GM21526 (cell line): ENCODE measurements around the gene NOS1AP.

Experiments
- ATAC-seq: cut with Tn5 transposase; IDR thresholded peaks from one replicate; pipeline ENCODE4 v1.9.1; 2021; ENCODE audit warnings: moderate library complexity; ENCODE audit not compliant: unreplicated experiment, low FRiP score

The NOS1AP gene

GRCh38 chr1:162388083-162388594 lies 318.6 kb downstream of the NOS1AP start:
- no peak for ATAC-seq

DNA sequence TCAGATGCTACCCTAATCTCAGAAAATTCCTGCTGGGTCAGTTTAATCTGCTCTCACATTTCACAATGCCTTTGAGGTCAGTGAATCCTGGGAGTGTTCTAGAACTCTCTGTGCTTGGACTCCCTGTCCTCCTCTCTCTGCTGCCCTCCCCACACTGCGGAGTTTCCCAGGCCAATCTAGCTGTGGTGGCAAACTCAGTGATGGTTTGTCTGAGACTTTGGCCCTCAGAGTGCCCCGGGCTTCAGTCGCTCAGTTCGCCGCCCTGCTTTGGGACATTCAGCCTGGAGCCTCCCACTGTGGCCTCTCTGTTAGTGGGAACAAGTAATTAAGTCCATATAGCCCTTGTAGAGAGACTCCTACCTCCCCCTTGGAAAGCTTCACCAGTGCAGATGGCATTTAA lies 319.1 kb downstream of the NOS1AP start:
- no peak for ATAC-seq

- ATAC-seq: no peak
Measured at GRCh38 chr1:162389021-162389818, 319.7 kb downstream of the NOS1AP start.

- ATAC-seq: no peak
Measured at GRCh38 chr1:162389971-162390370, 320.5 kb downstream of the NOS1AP start.

DNA sequence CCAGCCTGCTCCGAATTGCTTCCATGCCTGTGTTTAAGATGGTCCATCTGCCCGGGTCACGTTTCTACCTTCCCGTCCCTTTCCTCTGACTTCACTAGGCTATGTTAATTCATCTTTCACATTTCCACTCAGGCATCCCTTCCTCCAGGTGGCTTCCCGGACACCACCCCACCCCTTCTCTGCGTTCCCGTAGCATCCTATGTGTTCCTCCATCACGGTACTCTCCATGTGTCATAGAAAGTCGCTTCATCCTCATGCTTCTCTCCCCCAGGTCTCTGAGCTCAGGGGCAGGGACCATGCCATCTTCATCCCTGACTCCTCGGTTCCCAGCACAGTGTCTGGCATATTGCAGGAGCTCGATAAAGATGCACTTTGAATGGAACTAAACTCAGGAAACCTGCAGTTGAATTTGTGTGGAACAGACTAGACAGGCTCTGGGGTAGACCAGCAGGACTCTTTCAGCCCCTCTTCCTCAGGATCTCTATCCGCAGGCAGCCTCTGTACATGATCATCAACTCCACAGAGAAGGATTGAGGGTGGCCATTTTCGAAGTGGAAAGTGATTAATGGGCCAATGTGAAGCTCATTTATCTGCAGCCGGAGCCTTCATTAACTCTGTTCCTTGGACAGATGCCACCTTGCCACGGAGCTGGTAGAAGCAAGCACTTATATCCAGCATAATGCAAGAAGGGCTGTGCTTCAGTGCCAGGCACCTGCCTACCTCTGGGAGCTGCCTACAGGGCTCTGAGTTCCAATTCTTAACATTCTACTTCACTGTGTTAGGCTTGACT lies 321.1 kb downstream of the NOS1AP start:
- ATAC-seq: no peak

DNA sequence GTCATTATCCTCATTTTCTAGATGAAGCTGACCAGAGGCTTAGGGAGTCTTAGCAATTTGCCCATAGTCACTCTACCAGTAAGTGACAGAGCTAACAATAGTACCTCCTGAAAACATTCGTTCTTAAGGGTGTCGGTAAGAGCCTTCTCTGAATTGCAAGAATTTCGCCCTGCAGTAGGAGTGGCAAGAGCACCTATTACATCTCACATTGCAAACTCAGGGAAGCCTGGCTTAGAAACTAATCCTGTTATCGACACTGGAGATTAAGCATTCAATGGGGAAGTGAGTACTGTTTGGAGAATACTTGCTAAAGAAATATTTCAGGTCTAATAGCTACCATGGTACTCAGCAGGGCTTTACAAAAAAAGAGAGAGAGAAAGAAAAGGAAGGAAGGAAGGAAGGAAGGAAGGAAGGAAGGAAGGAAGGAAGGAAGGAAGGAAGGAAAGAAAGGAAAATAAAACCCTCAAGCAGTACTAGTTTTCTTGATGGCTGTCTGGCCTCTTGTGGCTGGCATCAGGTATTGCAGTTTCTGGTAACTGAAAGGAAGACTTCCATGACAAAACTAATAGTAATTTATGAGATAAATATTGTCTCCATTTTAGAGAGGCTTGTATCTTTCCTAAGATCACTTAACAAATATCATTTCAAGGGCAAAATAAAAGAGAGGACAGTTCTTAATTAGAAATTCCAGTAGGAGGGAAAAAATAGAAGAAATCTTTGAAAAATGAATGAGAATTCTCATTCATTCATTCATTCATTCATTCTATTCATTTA lies 322.5 kb downstream of the NOS1AP start:
- no peak for ATAC-seq

DNA sequence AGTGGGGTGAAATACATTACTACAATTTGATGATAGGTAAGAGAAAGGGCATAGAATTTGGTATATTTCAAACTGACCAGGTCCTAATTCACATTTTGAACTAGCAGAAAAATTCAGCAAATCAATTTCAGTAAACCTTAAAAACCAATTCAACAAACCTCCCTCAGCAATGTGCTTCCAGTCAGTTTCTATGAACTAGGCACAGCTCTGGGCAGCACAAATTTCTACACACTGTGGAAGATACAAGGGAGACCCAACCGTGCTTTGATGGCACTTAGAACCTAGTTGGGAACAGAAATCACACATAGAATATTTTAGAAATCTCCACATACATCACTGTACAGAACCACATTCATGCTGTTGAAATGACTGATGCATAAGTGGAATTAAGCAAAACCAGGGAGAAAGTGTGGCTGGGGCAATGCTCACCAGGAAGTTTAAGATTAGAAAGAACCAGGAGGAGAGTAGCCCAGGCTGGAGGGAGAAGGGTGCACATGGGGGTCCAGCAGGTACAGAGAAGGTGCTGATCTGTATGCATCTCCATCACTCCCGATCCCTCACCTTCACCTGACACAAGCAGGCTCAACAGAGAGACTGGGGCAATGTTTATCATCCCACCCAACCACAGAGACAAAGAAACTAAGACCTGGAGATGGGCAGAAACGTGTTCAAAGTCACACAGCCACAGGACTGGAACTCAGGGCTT lies 326.9 kb downstream of the NOS1AP start:
- ATAC-seq: no peak

DNA sequence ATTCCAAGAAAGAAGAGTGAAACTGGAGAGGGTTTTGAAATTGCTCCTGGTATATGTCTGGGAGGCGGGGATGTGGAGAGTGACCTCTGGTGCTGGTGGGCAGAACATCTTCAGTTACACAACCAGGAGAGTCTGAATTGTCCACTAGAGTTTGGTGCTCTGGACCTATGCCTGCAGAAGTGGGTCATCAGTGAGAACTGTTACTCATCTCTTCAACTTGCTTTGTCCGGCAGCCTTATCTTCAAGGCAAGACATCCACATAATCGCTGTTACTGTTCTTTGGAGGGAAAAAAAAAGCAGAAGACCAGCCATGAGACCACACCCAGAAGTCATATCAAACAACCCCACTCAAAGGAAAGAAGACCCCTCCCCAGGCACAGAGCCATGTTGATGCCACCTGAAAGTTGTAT lies 327.6 kb downstream of the NOS1AP start:
- no peak for ATAC-seq

GRCh38 chr1:162397943-162398560 lies 328.6 kb downstream of the NOS1AP start:
- no peak for ATAC-seq

DNA sequence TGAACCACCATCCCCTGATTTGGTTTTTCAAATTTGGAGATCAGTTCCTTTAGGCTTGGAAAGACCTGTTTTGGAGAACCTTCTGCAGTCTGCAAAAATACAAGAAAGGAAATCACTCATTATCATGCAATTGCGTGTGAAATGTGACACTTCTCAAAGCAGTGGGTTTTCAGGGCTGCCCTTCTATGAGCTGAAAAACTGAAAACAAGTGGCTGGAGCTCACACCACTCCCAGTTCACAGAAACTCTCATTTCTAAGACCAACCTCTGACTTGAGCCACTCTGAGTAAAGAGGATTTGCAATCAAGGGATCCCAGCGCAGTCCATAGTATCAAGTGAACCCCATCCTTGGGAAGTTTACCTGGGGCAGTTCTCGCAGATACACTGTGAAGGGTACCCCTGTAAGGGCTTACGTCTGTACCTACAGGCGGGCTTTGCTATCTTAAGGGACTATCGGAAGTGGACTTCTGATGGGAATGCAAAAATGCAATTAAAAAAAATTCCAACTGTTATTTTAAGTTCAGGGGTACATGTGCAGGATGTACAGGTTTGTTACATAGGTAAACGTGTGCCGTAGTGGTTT lies 329.6 kb downstream of the NOS1AP start:
- ATAC-seq: no peak

GRCh38 chr1:162400790-162401355 lies 331.4 kb downstream of the NOS1AP start:
- no peak for ATAC-seq

DNA sequence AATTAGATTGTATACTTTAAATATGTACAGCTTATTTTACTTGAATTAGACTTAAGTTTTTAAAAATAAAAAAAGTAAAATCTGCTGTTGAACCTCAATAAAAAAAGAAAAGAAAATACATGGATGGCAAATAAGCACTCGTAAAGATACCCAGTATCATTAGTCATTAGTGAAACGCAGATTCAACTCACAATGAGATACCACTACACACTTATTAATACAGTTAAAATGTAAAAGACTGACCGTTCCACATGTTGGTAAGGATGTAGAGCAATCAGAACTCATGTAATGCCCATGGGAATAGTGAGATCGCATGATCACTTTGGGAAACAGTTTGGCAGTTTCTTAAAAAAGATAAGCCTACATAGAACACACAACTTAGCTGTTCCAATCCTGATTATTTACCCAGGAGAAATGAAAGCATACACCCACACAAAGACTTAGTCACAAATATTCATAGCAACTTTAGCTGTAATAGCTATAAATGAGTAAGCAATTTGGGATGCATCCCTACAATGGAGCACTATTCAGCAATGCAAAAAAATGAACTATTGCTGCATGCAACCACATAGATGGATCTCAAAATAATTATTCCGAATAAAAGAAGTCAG lies 335.2 kb downstream of the NOS1AP start:
- no peak for ATAC-seq

DNA sequence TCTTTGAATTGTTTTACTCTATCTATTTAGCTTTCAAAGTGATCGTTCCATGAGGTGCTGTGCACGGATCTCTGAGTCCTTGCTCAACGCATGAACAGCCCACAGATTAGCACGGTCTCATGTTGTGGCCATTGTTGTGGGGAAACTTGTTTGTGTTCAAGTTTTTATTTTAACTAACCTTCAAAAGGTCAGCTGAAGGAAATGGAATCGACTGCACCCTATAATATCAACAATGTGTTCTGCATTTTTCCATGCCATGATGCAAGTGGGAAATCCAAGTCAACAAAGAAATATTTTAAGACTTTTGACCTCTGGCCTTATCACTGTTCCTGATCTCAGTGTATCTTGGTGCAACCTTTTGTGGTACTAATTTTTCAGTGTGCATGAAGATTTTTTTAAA lies 336.3 kb downstream of the NOS1AP start:
- no peak for ATAC-seq

- ATAC-seq: no peak
Measured at GRCh38 chr1:162406811-162407210, 337.3 kb downstream of the NOS1AP start.

- no peak for ATAC-seq
Measured at GRCh38 chr1:162407539-162407938, 338.0 kb downstream of the NOS1AP start.

DNA sequence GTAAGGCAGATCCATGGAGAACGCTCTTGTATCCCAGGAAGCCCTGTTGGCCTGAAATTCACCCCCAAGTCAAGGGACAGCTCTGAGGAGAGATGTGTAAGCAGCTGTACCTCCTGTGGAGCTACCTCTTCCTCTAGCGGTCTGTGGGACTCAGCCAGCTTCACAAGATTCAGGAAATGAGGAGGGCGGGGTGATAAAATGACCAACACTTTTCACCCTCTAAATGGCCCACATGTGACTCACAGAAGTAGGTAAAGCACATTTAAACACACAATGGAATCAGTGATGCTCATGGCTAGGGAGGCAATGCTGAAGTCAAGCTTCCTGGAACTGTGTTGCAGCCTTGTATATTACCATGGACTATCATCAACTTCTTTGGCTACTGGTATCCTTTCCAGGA lies 342.5 kb downstream of the NOS1AP start, which contains the start of gene SH2D1B:
TSS of gene SH2D1B (minus strand) at position 135 of the 400 bp plus-strand sequence. CDS start at position 15, 120 bp downstream.
- ATAC-seq: no peak

DNA sequence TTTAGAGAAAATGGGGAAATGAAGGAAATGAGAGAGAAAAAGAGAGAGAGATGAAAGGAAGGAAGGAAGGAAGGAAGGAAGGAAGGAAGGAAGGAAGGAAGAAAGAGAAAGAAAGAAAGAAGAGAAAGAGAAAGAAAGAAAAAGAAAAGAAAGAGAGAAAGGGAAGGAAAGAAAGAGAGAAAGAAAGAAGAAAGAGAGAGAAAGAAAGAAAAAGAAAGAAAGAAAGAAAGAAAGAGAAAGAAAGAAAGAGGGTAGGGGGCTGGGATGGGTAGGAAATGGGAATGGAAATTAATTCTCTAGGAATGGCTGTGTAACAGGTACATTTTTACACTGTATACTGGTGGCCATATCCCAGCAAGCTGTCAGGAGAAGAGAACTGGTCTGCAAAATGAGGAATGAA lies 346.7 kb downstream of the NOS1AP start:
- no peak for ATAC-seq

- ATAC-seq: no peak
Measured at GRCh38 chr1:162416909-162417308, 347.4 kb downstream of the NOS1AP start.

- no peak for ATAC-seq
Measured at GRCh38 chr1:162417650-162418049, 348.2 kb downstream of the NOS1AP start.
